Cardiac fibroblast (primary cell): ENCODE measurements around the gene ZNF93.
A peak's percentile ranks its signal among the peaks of the same experiment; 100 is the strongest.
"Not testable (repeated sequence)": the region's sequence is repeated elsewhere in the genome, so short reads cannot be mapped to it uniquely, and the experiment has no call there.

Source experiments
- DNase-seq, 2 donors: peaks; one replicate each; pipeline versions ENCODE4 v3.0.0 to v3.0.0-alpha.2; 2010; ENCODE audit warnings: low read depth in 2 of 2
- H3K4me3 ChIP-seq, 2 donors: replicated peaks in 1 of 2; 1 replicate in 1 of 2; 2 replicates in 1 of 2; pipeline ENCODE4 v1.5.1; 2011; ENCODE audit warnings: low read depth in 2 of 2, low read length in 2 of 2, mild to moderate bottlenecking in 2 of 2, moderate library complexity in 1 of 2
- CTCF ChIP-seq: IDR thresholded peaks from one replicate; pipeline ENCODE4 v1.5.1; 2011; ENCODE audit warnings: low read depth, mild to moderate bottlenecking, low read length, inconsistent platforms

Gene ZNF93

GRCh38 chr19:19900729-19901444 is at the start of gene ZNF93:
ZNF93 (plus strand) TSS chr19:19900946; CDS start chr19:19901089, 143 bp downstream.
- H3K4me3 ChIP-seq = peak within 1 kb of the TSS; percentile 69 to 81
- no peak for TF ChIP-seq CTCF
- peak; percentile 97 to 99 for DNase-seq

- H3K4me3 ChIP-seq, DNase-seq: not testable (repeated sequence)
Measured at GRCh38 chr19:19851740-19852139, 49.0 kb upstream of the ZNF93 start.

- no peak for TF ChIP-seq CTCF
- no peak overlapping the region for H3K4me3 ChIP-seq
- DNase-seq = no peak
Measured at GRCh38 chr19:19858751-19859150, 42.0 kb upstream of the ZNF93 start.

GRCh38 chr19:19860756-19861390 is 39.9 kb upstream of the ZNF93 start:
- H3K4me3 ChIP-seq = no peak overlapping the region
- no peak for TF ChIP-seq CTCF
- DNase-seq = no peak

GRCh38 chr19:19865750-19866610 is 34.8 kb upstream of the ZNF93 start, which contains the start of gene ZNF253:
ZNF253 (plus strand) TSS chr19:19865882; CDS start chr19:19865997, 115 bp downstream.
- H3K4me3 ChIP-seq = peak within 1 kb of the TSS; percentile 76 to 86
- peak; percentile 91 to 95 for DNase-seq
- no peak for TF ChIP-seq CTCF

GRCh38 chr19:19866611-19867248 is 34.0 kb upstream of the ZNF93 start:
- peak; percentile 3 to 23 for DNase-seq
- peak overlapping the region; percentile 76 to 86 for H3K4me3 ChIP-seq
- no peak for TF ChIP-seq CTCF

GRCh38 chr19:19870086-19870485 is 30.7 kb upstream of the ZNF93 start:
- not testable (repeated sequence) for H3K4me3 ChIP-seq, DNase-seq
